ENCODE data around the gene TMTC1.

Gene TMTC1

DNA sequence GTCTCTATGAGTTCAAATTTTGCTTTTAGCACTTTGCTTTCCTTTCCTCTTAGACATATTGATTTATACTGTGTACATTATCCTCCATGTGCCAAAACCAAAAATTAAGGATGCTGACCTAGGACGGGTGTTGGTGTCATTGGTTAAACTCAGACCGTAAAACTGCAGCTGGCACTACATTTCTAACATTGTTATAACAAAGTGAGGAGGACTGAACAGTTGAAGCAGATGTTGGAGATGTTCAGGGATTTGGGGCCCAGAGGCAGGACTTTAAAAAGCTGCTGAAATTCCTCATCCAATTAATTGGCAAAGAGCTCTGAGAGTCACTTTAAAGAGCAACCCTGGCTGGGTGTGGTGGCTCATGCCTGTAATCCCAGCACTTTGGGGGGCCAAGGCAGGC, 72.4 kb downstream of the TMTC1 start:
- DNase-seq (ENCODE audit: low spot score), result no peak

DNA sequence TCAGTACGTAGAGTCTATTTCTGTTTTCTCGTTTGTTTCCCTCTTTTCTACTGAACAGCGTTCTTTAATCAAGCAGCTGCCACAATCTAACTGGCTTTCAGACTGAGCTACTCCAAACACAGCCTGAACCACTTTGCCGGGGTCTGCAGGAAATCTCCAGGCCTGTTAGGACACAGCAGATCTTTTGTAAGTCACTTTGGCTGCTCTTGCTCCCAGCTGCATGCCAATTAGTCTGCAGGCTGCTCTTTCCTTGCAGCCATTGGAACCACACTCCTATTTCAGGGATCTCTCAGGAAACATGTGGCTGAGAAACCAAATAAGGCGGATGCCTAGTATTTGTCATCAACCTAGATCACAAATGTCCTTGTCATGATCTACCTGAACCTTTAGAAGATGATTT, 73.6 kb downstream of the TMTC1 start:
- DNase-seq (ENCODE audit: low spot score), result no peak

DNA sequence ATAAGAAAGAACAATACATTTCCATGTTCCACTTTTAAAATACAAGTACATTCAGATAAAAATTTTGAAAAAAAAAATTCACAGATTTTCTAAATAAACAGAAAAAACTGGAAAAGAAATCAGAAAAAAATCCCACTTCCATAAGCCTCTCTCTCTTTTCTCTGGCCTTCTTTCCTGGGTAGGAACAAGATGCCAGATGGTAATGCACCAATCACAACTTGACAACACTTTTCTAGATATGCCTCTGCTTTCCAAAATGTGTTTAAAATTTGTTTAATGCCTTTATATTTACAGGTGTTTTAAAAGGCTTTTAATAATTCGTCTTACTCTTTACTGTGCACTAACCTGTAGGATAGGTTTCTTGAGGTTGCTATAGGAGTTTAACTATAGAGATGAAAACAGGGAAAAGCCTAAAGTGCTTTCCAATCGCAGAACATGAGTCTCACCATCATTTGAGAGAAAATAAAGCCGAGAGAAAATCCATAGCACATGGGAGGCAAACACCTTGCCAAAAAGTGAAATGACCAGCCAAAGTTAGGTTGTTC, 74.2 kb downstream of the TMTC1 start:
- no peak for DNase-seq (ENCODE audit: low spot score)

DNA sequence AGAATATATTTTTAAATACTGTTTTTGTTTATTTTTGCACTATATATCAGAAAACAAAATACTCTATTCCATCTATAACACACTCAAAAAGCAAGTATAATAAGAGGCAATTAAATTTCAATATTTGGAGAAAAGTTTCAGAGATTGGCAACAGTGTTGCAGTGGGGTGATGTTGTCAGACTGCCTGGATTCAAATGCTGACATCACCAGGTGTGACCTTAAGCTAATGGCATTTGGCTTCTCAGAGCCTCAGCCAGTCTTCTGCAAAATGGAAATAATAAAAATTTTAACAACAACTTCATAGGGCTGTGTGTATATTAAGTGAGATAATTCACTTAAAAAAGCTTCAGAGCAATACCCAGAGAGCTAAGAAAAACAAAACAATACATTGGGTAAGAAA, 74.7 kb downstream of the TMTC1 start:
- no peak for DNase-seq (ENCODE audit: low spot score)

DNA sequence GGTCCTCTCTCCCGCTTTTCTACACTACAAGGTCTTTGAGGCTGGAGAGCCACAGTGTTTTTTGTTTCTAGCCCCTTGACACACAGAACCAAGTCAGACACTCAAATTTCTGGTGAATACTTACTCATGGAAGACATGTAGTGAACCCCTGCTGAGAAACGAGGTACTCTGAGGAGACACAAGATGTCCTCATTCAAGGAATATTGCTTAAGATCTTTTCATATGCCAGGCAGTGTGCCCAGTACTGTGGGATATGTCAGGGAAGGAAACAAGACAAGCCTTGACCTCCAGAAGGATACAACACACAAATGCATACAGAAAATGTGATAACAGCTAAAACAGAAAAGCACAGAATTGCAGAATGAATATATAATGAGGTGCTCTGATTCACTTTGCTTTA, 75.9 kb downstream of the TMTC1 start:
- DNase-seq (ENCODE audit: low spot score), result no peak

DNA sequence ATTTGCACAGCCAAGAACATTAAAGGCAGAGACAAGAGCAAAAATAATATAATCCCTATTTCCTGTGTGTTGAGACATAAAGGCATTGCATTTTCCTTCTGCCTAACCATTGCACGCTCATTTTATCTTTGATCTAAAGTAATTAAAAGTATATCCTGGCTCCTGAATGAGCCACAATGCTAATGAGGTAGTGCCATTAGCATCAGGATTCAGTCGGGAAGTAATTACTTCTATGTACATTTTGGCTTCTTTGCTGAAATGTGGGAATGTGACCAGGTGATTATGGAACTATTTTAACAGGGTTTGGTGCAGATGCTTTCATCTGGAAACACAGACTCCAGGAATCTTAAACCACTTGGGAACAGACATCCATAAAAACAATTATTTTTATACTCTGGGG, 77.4 kb downstream of the TMTC1 start:
- DNase-seq (ENCODE audit: low spot score), result no peak

DNA sequence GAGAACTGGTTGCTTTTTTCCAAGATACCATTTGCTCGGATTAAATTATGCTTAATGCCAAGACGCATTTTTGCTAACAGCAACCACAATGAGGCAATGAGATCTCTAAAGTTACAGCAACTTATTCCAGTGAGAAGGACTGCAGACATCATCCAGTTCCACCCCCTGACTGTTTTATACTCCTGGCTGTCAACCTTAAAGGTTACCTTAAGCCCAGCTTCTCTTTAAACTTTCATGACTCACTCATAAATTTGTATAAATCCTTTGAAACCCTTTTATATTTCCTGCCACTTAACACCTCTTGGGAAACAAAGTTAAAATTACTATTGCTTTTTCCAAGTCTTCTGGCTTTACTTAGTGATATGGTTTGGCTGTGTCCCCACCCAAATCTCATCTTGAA, 80.2 kb downstream of the TMTC1 start:
- DNase-seq (ENCODE audit: low spot score), result no peak

DNA sequence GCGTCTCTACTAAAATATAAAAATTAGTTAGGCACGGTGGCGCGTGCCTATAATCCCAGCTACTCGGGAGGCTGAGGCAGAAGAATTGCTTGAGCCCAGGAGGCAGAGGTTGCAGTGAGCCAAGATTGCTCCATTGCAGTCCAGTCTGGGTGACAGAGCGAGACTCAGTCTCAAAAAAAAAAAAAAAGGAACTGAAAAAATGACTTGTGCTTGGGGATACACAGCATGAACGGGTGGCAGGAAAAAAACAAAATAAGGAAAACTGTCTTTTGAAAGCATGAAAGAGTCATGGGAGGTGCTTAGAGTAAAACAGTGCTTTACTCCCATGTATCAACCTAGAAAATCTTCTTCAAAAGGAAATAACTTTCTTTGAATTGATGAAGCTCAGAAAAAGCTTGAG, 80.8 kb downstream of the TMTC1 start:
- DNase-seq (ENCODE audit: low spot score), result no peak

DNA sequence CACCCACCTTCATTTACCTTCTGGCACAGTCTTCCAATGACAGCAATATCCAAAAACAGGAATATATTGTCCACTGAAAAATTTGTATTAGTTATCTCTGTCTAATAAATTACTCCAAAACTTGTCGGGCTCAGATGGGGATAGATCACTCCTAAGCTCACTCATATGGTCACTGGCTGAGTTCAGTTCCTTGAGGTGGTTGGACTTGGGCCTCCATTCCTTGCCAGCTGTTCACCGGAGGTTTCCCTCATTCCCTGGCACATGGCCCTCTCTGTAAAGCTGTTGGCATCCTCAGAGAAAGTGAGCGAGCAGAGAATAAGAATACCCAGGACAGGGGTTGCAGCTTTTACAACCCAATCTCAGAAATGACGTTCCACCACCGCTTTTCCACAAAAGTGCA, 81.5 kb downstream of the TMTC1 start:
- DNase-seq (ENCODE audit: low spot score), result no peak

DNA sequence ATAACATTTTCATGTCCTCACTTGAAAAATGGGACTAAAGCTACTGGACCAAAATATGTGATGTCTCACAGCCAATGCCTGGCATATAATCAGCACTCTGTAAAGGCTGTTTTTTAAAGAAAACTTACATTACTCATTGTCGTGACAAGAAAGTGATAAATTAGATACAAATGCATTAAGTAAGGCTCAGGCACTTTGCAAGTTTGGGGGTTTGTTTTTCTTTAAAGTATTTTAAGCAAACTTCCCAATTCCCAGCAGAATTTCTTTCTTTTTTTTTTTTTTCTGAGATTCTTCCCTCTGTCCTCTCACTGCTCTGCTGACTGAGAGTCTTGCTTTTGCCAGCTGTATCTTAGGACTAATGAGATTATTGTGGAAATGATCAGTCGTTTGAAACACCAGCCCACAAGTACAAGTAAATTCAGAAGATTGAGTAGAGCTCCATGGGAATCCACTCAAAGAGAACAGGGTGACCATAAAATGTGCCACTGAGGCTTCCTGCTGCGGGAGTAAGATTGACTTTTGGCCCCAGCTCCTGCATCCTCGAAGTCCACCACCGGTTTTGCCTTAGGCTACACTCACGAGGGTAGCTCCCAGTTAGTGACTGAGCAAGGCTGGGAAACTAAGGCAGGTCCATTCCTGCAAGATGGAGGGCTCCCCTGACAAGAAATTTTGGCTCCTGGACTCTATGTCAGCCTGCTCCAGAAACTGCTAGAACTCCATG, 82.8 kb downstream of the TMTC1 start:
- no peak for DNase-seq (ENCODE audit: low spot score)

DNA sequence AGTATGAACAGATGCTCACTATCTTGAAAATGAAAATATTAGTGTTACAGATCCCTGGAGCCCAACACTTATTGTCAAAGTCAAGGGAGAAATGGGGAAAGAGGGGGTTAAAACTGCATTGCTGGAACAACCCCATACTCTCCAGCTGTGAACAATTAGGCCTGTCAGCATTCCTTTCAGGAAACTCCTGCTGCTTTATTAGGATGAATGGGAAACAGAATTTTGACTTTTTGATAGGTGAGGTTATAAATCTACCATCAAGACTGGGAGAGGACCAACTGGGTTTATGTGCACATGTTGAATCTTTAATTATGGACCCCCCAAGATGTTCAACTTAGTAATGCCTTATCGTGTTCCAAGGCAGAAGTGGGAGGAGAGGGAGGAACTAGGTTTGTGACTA, 85.0 kb downstream of the TMTC1 start:
- no peak for DNase-seq (ENCODE audit: low spot score)

DNA sequence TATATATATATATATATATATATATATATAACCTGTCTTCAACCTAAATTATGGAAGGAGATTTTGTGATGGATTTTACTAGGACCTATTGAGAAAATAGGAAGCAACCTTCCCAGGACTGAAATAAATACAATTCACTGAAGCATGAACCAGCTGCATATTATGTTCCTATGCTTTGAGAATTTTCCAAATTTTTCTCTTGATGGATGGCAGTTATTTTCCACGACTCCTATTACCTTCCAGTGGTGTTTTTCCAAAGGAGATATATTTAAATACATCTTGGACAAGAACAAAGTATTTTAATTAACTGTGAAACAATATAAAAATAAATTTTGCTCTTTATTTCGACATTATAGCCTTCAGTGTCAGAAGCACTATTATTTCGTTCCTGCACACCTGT, 87.9 kb downstream of the TMTC1 start:
- no peak for DNase-seq (ENCODE audit: low spot score)

DNA sequence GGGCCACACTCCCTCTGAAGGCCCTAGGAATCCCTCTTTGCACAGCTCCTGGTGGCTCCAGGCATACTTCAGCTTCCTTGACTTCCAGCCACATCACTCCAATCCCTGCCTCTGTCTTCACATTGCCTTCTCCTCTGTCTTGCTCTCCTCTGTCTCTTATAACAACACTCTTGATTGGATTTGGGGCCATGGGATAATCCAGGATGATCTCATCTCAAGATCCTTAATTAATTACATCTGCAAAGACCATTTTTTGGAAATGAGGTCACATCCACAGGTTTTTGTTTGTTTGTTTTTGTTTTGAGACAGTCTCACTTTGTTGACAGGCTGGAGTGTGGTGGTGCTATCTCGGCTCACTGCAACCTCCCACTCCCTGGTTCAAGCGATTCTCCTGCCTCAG, 88.7 kb downstream of the TMTC1 start:
- DNase-seq (ENCODE audit: low spot score), result no peak

DNA sequence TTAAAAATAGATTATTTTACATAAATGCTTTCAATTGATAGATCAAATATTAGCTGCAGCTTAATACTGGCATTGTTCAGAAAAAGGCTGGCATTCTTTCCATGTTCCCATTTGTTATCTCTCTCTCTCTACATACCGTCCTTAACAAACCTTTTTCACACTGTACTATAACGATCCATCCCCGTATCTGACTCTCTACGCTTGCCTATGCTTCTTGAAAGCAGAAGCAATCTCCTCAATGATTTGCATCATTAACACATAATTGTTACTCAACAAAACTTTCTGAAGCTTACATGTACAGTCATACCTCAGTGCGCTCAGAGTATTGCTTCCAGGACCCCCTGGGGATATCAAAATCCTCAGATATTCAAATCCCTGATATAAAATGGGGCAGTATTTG, 89.7 kb downstream of the TMTC1 start:
- no peak for DNase-seq (ENCODE audit: low spot score)

DNA sequence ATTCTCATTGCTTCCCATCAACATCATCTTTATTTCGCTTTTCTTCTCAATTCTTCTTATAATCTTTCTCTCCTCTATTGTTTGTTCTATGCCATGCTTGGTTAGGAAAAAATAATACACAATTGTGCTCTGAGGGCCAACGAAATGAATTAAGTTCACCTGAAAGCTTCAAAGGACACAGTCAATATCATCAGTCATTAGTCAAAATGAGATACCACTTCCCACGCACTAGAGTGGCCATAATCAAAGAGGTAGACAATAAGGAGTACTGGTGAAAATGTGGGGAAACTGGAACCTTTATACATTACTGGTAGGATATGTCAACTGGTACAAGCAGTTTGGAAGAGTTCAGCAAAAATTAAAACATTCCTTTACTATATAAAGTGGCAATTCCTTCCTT, 91.5 kb downstream of the TMTC1 start:
- no peak for DNase-seq (ENCODE audit: low spot score)

DNA sequence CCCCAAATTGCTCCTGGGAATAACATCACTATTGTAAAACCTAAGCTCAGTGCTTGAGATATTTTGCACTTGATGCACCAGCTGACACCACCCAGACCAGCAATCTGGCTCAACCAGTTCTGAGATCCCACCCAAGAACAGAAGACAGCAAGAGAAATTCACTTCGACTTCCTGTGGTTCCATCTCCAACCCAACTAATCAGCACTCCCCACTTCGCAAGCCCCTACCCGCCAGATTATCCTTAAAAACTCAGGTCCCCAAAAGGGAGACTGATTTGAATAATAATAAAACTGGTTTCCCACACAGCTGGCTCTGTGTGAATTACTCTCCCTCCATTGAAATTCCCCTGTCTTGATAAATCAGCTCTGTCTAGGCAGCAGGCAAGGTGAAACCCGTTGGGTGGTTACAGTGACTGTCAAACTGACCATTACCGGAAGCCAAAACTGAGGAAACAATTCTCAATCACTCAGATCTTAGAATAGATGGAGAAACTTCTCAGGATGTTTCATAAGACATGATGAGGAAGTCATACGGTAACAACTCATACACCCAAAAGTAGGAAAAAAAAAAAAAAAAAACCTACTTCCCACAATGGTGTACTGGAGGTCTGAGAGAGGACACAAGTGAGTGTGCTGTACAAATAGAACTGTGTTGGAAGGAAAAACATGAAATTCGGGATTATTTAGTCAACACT, 92.4 kb downstream of the TMTC1 start:
- DNase-seq (ENCODE audit: low spot score), result no peak

DNA sequence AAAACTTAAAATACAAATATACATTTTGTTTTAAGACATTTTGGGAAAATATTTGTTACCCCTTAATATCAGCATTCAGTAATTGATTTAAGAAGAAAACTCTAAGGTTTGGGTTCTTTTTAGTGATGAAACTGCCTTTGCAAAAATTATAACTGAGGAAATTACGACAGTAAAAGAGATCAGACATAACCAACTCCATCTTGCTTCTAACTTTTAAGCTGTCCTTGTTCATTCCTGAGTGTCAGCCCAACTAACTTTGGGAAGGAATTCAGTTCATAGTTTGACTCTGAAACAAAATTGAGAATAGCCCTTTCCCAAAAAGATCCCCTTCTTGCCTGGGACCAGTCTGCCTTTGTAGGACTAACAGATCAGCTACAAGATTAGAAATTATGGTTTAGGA, 93.0 kb downstream of the TMTC1 start:
- DNase-seq (ENCODE audit: low spot score), result no peak

DNA sequence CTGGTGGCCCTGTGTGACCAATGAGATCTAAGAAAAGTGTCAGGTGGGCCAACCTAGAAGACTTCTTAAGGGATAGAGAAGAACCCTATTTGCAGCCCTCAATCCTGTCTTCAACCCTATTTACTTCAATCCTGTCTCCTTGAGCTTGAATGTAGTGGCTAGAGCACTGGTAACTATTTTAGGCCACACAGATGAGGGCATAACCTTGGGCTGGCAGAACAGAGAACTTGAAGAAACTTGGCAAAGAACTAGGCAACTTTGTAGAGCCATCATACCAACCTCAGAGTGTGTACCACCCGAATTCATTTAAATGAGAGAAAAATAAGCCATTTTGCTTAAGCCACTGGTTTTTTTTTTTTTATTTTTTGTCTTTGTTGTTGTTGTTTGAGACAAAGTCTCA, 94.8 kb downstream of the TMTC1 start:
- no peak for DNase-seq (ENCODE audit: low spot score)

DNA sequence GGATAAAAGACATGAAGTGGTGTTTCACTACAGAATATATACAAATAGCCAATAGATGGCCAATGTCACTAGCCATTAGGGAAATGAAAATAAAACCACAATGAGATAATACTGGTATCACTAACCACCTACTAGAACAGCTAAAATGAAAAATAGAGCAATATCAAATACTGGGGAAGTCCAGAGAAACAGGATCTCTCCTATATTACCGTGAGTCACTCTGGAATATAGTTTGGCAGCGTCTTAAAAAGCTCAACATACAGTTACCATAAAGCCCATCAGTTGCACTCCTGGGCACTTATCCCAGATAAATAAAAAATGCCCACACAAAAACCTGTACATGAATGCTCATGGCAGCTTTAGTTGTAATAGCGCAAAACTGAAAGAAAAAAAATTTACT, 101.7 kb downstream of the TMTC1 start:
- DNase-seq (ENCODE audit: low spot score), result no peak

DNA sequence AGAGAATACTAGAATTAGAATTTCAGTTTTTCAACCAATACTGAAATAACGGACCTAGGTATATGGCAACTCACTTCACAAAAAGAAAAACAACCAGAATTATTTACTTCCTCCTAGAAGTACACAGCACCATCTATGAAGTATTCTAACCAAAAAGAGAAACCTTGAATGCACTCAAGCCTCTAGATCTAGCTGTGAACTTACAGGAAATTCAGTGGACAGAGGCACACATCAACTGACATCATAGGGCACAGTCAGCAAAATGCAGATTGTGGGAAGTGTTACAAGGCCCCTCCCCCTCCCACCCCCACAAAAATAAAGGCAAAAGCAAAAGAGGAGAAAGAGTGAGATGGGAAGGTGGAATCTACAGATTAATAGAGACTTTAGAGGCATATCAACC, 102.4 kb downstream of the TMTC1 start:
- DNase-seq (ENCODE audit: low spot score), result no peak

DNA sequence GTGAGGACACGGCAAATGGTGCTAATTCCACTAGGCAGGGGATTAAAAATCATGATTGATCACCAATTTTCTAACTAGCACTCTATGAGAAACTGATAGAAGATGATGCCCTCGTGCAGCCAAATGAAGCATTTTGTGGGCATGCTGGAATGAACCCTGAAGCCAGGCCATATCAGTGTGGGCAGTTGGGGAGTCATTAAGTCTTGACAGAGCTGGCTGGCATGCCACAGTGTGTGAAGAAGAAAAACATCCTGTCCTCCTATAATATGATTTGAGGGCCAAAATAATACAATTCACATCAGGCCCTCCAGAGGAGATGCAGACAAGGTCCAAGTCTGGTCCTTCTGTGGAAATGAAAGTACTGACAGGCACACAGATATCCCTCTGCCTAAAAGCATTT, 107.1 kb downstream of the TMTC1 start:
- no peak for DNase-seq (ENCODE audit: low spot score)

DNA sequence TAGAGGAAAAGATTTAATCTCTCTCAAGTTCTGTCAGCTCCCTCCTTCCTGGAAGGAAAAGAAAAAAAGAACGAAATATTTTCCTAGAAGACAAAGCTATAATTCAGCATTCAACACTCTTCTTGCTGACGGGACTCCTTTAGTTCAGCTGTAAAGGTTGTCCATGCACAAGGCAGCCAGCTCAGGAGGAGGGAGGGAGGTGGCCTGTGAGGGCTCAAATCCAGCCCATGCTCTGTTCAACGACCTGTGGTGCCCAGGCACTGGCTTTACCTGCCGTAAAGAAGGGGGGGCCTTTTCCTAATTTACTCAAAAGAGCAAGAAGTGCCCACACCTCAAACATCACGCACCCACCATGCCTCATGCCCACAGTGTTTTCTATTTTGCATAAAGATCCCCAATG, 109.3 kb downstream of the TMTC1 start:
- no peak for DNase-seq (ENCODE audit: low spot score)

DNA sequence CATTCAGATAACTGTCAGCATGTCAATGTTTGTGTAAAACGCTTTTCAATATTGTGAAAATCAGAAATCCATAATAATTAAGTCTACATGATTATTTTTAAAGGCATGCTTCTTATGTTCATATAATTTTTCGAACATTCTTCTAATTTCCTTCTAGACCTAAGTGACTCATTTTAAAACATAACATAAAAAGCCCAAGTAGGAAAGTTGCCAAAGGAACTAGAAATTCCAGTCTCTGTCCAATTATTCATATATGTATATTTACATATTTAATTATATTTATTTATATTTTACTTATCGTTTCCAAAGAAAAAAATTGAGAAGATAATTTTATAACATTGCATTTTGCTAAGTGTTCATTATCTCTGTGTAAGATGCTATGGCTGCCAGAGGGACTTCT, 110.4 kb downstream of the TMTC1 start:
- DNase-seq (ENCODE audit: low spot score), result no peak

DNA sequence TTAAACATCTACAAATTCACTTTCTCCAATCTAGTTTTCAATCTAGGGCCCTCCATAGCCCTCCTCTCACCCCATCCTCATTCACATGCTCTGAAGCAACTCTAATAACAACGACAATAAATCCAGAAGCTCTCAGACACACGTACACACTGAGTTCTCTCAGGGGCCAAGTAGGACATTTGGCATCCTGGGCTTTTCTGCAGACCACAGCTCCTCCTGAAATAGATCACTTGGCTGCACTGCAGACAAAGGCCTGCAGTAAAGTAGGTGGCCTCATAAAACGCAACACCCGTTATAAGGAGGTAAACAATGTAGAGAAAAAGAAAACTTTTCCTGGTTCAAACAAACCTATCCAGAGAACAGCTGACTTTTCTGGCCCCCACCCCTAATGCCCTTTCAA, 111.2 kb downstream of the TMTC1 start:
- no peak for DNase-seq (ENCODE audit: low spot score)

All from RKO (cell line).